GM12891 (cell line): Measurements from ENCODE around the gene KIF16B.

Source experiments
- DNase-seq: peaks from one replicate; pipeline ENCODE4 v3.0.0; 2011; ENCODE audit warnings: low spot score; ENCODE audit not compliant: insufficient read length
- FAIRE-seq: peaks from 2 replicates; lab custom pipeline; 2011; peaks lifted over from hg19 to GRCh38; lab: Jason Lieb, UNC
- PAX5 ChIP-seq: IDR thresholded peaks from 2 replicates; pipeline ENCODE4 v1.6.1; 2011; ENCODE audit warnings: low read length, moderate library complexity, mild to moderate bottlenecking; ENCODE audit not compliant: insufficient read depth, severe bottlenecking
- POLR2A ChIP-seq: IDR thresholded peaks from 2 replicates; pipeline ENCODE4 v1.6.1; 2011; ENCODE audit warnings: low read depth, low read length, control low read depth
- POLR2AphosphoS5 ChIP-seq: IDR thresholded peaks from 2 replicates; pipeline ENCODE4 v1.6.1; 2011; ENCODE audit warnings: low read depth, low read length, control low read depth
- POU2F2 ChIP-seq: IDR thresholded peaks from 2 replicates; pipeline ENCODE4 v1.6.1; 2011; ENCODE audit warnings: low read depth, mild to moderate bottlenecking, control low read depth, low read length, moderate library complexity
- SPI1 ChIP-seq: IDR thresholded peaks from 2 replicates; pipeline ENCODE4 v1.6.1; 2011; ENCODE audit warnings: low read depth, low read length, control low read depth
- TAF1 ChIP-seq: IDR thresholded peaks from 2 replicates; pipeline ENCODE4 v1.6.1; 2011; ENCODE audit warnings: low read depth, low read length, control low read depth

Gene KIF16B

DNA sequence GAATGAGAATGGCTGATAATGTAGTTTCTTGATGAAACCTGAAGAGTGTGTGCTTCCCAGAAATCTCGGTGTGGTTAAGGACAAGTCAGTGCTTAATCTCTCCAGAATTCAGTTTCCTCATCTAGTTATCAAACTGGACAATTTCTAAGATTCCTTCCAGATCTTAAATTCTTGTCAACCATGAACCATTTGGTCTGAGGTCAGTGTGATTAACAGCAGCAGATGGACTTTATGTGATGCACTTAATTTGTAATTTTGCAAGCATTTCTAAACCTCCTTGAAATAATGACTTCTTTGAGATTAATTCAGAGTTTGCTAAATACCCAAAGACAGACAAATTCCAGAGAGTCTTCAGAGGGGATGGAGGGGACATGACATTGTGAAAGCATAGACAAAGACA, 160.3 kb downstream of the KIF16B start:
- TF ChIP-seq SPI1 (no peak), TAF1 (no peak), POU2F2 (no peak), POLR2A (no peak), PAX5 (no peak), POLR2AphosphoS5 (no peak)
- DNase-seq (no peak), FAIRE-seq (no peak)

DNA sequence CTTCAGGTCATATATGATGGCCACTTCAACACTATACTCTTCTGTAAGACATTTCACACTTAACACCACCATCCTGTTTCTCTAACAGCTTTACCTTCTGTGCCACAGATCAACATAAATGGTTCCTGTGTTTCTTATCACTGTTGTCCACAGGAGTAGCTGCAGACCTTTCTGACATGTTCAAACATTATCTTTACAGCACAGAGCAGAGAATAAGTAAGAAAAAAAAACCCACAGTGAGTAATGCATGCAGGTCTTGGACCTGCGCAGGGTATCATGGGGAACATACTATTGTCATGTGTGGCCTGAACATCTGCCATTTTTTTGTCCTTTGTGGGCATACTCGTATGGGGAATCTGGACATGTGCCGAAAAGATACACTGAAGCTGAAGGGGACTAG, 161.9 kb downstream of the KIF16B start:
- DNase-seq (no peak), FAIRE-seq (no peak)
- TF ChIP-seq POLR2AphosphoS5 (no peak), POU2F2 (no peak), TAF1 (no peak), SPI1 (no peak), PAX5 (no peak), POLR2A (no peak)

DNA sequence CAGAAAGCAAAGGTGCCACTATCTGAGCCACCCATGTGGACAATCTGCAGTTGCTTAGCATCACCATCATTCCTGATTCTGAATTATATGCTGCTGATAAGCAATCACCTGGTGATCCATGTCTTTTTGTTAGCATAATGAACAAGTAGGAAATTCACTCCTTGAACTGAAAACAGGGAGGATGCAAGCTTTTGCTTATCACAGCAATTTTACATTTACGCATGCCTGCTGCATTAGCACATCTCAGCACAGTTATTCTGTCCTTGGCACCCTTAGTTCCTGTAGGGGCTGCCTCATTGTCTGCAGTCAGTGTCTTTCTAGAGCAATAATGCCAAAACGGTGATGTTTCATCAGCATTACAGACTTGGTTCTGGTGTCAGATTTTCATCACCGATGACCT, 162.6 kb downstream of the KIF16B start:
- DNase-seq, result no peak
- FAIRE-seq, result no peak
- no peak for TF ChIP-seq POU2F2
- no peak for TF ChIP-seq PAX5
- no peak for TF ChIP-seq POLR2A
- TF ChIP-seq TAF1, result no peak
- no peak for TF ChIP-seq SPI1
- TF ChIP-seq POLR2AphosphoS5, result no peak

DNA sequence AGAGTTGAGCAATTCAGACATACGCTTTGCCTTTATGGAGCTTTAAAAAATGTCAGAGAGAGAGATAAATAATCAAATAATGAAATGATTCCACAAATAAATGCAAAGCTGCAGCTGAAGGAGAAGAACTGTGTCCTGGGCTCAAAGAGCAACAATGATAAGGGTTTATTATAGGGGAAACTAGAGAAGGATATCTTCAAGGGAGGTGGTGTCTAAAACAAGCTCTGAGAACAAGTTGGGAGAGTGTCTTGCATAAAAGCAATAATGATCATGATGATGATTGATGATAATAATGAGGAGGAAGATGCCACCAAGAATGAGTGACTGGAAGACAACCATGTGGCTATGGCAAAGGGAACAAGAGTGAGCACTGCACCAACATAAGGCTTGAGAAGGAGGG, 164.3 kb downstream of the KIF16B start:
- DNase-seq (no peak), FAIRE-seq (no peak)
- no peak for TF ChIP-seq SPI1
- TF ChIP-seq POU2F2, result no peak
- no peak for TF ChIP-seq TAF1
- TF ChIP-seq POLR2AphosphoS5, result no peak
- no peak for TF ChIP-seq POLR2A
- TF ChIP-seq PAX5, result no peak

DNA sequence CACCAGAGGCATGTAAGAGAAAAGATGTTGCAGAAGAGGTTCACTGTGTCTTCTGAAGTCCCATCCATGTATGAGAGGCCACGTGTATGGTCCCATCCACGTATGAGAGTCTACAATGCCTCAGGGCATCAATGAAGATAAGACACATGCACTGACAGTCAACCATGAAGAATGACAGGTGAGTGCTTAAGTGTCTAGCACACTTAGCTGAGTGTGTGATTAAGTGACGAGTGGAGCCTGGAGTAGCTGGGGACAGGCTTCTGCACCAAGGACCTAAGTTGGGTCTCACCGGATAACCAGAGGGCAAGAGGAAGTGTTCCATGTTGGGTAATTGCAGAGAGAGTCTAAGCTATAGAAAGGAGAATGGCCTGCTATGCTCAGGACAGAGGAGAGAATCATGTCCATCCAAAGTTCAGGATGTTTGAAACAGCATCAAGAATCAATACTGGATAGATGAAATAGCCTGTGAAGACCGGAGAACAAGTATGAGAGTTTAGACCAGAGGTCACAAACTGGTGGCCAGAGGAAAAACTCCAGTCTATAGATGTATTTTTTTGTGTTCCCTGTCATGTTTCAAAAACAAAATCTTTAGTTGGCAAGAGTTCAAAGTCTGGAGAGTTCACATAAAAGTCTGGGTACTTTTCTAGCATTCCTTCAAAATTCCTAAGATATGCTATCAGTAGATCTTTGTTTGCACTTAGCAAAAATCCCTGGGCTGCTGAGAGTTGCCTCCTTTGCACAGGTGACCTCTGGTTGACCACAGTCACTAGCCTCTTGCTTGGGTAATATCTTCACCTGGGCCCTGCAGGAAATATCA, 165.8 kb downstream of the KIF16B start:
- FAIRE-seq (no peak), DNase-seq (no peak)
- TF ChIP-seq PAX5 (no peak), SPI1 (no peak), TAF1 (no peak), POLR2A (no peak), POLR2AphosphoS5 (no peak), POU2F2 (no peak)

DNA sequence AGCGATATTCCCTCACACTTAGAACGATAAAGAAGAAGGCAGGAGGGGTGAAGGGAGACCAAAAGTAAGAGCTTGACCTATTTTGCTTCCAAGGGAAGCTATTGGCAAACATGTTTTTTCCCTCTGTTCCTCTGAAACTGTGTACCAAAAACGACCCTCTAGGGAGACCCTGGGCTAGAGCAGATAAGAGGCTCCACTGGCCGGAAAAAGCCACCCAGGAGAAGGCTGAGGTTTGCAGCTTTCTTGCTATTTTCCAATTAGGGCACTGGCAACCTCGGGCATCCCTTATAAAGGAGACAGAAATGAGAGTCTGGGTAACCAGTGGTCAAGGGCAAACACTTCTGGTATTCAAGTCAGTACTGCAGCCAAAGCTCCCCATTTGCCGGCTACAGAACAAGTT, 168.0 kb downstream of the KIF16B start:
- no peak for FAIRE-seq
- TF ChIP-seq SPI1 (no peak), POLR2A (no peak), PAX5 (no peak), POU2F2 (no peak), TAF1 (no peak), POLR2AphosphoS5 (no peak)
- DNase-seq, result no peak

DNA sequence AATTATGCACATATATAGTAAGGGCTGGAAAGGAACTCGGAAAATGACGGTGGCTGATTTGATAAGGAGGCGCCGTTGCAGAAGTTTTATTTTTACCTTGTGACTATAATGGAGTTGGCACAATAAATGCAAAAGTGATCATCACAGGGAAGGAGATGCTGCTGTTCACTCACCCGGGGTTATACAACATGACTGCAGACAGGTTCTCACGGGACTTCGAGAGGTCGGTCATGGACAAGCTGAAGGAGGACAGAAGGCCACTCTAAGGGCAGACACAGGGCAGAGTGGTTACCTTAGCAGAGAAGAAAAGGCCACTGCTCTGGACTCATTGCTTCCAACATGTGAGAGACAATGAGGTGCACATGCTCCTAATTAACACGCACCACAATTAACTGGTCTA, 168.6 kb downstream of the KIF16B start:
- no peak for TF ChIP-seq POLR2A
- TF ChIP-seq POLR2AphosphoS5, result no peak
- no peak for TF ChIP-seq TAF1
- TF ChIP-seq PAX5, result no peak
- TF ChIP-seq POU2F2, result no peak
- TF ChIP-seq SPI1, result no peak
- FAIRE-seq (no peak), DNase-seq (no peak)

DNA sequence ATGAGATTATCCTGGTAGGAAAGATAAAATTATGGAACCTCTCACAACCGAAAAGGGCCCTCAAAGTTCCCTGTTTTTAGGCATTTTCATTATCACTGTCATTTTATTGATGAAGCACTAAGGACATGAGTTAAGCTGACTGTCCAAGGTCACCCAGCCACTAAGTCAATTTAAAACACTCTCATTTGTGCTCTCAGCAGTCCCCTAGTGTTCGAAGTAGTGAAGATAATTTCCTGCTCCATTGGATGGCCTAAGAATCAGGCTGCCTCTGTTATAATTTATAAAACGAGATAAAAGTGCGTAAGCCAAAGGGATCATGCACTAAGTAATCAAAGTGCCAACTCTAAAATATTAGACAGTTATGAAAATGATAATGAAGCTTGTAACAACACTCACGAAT, 169.1 kb downstream of the KIF16B start:
- no peak for FAIRE-seq
- TF ChIP-seq PAX5 (no peak), POLR2A (no peak), POLR2AphosphoS5 (no peak), SPI1 (no peak), POU2F2 (no peak), TAF1 (no peak)

DNA sequence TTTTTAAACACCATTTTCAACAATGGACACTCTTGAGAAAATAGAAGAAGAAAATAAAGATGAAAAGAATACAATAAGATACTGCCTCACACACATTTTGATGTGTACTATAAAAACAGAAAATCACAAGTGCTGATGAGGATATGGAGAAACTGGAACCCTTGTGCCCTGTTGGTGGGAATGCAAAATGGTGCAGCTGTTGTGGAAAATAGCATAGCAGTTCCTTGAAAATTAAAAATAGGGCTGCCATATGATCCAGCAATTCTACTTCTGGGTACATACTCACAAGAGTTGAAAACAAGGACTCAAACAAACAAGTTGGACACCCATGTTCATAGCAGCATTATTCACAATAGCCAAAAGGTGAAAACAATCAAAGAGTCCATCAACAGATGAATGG, 173.0 kb downstream of the KIF16B start:
- no peak for FAIRE-seq
- DNase-seq, result no peak
- TF ChIP-seq POLR2A, result no peak
- TF ChIP-seq POU2F2, result no peak
- no peak for TF ChIP-seq TAF1
- TF ChIP-seq PAX5, result no peak
- TF ChIP-seq SPI1, result no peak
- TF ChIP-seq POLR2AphosphoS5, result no peak

More for the DNA sequence above, 169.1 kb downstream of the KIF16B start:
- no peak for DNase-seq

DNA sequence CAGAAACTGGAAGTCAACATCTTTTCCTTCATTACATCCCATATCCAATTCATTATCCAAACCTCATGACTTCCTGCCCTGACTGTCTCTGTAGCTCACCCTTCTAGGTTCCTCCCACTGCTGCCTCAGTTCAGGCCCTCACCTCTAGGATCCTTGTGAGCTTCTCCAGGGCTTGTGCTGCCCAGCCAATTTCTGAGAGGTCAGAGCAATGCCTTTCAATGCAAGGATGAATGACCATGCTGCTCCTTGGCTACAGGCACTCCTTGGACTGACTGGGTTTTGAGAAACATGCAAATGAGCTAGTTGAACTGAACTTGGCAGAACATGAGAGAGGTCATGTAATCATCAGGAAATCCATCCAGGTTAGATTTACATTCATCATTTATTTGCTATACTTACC, 173.4 kb downstream of the KIF16B start:
- no peak for FAIRE-seq
- no peak for DNase-seq
- no peak for TF ChIP-seq TAF1
- TF ChIP-seq POLR2AphosphoS5, result no peak
